Body of pancreas (tissue), 4 donors: ENCODE results near the gene RAD1.

Experiments used
- POLR2A ChIP-seq, 3 donors: fragments of 450-650 bp; IDR thresholded peaks; one replicate each; pipeline ENCODE4 v1.6.1; 2016; ENCODE audit warnings: antibody characterized with exemption in 3 of 3, mild to moderate bottlenecking in 2 of 3
- TF ChIP-seq, protein P1 (sequence below), 7 experiments: fragments of 450-650 bp in 4 of 7; fragments of 200-600 bp in 3 of 7; sonication (generic) in 3 of 7; IDR thresholded peaks; one replicate each; pipeline ENCODE4 v1.5.1; 2016 to 2019; ENCODE audit warnings: antibody characterized with exemption in 7 of 7

DNA sequence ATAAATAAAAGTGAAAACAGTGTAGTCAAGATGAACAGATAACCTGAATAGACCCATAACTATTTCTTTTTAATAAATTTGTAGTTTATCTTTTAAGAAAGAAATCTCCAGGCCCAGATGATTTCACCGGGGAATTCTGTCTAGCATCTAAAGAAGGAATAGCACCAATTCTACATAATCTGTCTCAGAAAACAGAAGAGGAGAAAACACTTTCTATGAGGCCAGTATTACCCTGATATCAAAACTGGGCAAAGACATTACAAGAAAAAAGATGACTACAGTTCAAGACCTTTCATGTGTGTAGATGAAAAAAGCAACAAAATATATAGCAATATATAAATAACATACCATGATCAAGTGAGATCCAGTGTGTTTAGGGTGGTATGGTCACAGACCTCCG is 44.9 kb downstream of the RAD1 start:
- TF ChIP-seq, protein P1, sequence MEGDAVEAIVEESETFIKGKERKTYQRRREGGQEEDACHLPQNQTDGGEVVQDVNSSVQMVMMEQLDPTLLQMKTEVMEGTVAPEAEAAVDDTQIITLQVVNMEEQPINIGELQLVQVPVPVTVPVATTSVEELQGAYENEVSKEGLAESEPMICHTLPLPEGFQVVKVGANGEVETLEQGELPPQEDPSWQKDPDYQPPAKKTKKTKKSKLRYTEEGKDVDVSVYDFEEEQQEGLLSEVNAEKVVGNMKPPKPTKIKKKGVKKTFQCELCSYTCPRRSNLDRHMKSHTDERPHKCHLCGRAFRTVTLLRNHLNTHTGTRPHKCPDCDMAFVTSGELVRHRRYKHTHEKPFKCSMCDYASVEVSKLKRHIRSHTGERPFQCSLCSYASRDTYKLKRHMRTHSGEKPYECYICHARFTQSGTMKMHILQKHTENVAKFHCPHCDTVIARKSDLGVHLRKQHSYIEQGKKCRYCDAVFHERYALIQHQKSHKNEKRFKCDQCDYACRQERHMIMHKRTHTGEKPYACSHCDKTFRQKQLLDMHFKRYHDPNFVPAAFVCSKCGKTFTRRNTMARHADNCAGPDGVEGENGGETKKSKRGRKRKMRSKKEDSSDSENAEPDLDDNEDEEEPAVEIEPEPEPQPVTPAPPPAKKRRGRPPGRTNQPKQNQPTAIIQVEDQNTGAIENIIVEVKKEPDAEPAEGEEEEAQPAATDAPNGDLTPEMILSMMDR (IDR thresholded peaks at IDR 0.05) = no peak
- TF ChIP-seq POLR2A (IDR thresholded peaks at IDR 0.05) = no peak
